Measurements from ENCODE around the gene SLC20A1. TPM values are rescaled to one million over a fixed set of nuclear protein-coding genes. Genes with fewer than 3 reads are reported as not detected.

SLC20A1 gene
- polyA plus RNA-seq, 1 experiment, result 25.3 TPM

DNA sequence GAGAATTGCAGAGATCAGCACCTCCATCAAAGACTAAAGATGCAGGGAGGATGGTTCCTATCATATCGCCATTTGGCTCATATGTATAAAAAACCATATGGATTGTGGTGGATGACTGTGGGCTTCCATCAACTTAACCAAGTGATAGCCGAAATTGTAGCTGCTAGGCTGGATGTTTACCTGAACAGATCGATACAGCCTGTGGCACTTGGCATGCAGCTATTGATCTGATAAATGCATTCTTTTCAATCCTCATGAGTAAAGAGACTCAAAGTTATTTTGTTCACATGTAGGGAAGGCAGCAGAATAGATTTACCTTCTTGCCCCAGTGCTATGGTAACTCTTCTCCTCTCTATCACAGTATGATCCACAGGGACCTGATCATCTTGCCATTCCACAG is 42.8 kb upstream of the SLC20A1 start:
- no peak overlapping the region for H3K4me3 ChIP-seq (ENCODE audit: low read depth, low read length)
- ChIA-PET CTCF (interaction anchor here (1.9 to 16.0 kb wide), 3 partner anchors 23 to 339 kb away, joined by 6 to 238 read pairs (median 16); no protein-coding TSS in a partner anchor), POLR2A (no interaction called here)

DNA sequence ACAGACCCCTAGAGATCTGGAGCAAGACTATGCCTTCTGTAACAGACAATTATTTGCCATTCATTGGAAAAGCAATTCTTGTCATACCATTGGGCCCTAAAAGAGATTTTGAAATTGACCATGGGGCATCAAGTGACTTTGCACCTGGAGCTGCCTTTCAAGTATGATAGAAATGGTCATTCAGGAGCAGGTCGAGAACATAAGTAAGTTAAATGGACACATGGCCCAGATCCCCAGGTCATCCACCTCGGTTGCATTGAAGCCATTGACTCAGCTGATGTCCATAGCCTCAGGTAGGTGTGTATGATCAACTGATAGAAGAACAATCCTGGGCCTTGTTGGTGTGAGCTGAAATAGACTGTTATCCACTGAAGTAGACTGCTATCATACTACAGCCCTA is 42.0 kb upstream of the SLC20A1 start:
- ChIA-PET POLR2A (no interaction called here), CTCF (interaction anchor here (0.5 to 16.0 kb wide), 5 partner anchors 10 to 355 kb away, joined by 3 to 238 read pairs (median 6); no protein-coding TSS in a partner anchor)
- Histone ChIP-seq H3K27me3 (ENCODE audit: control insufficient read depth, insufficient read depth, low read length) (no peaks in the 10 kb centered on the region), H3K36me3 (ENCODE audit: control insufficient read depth, insufficient read depth, low read length) (no peaks in the 10 kb centered on the region), H3K4me3 (ENCODE audit: low read depth, low read length) (no peak overlapping the region)
- no peak for DNase-seq (ENCODE audit: low read depth)
- TF ChIP-seq, protein P1, sequence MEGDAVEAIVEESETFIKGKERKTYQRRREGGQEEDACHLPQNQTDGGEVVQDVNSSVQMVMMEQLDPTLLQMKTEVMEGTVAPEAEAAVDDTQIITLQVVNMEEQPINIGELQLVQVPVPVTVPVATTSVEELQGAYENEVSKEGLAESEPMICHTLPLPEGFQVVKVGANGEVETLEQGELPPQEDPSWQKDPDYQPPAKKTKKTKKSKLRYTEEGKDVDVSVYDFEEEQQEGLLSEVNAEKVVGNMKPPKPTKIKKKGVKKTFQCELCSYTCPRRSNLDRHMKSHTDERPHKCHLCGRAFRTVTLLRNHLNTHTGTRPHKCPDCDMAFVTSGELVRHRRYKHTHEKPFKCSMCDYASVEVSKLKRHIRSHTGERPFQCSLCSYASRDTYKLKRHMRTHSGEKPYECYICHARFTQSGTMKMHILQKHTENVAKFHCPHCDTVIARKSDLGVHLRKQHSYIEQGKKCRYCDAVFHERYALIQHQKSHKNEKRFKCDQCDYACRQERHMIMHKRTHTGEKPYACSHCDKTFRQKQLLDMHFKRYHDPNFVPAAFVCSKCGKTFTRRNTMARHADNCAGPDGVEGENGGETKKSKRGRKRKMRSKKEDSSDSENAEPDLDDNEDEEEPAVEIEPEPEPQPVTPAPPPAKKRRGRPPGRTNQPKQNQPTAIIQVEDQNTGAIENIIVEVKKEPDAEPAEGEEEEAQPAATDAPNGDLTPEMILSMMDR (IDR thresholded peaks at IDR 0.05; ENCODE audit: insufficient read depth, low read depth, low read length), result no peak

More for the DNA sequence above, 42.8 kb upstream of the SLC20A1 start:
- Histone ChIP-seq H3K27me3 (ENCODE audit: control insufficient read depth, insufficient read depth, low read length) (no peaks in the 10 kb centered on the region), H3K36me3 (ENCODE audit: control insufficient read depth, insufficient read depth, low read length) (no peaks in the 10 kb centered on the region)
- DNase-seq (ENCODE audit: low read depth), result no peak
- TF ChIP-seq, protein P1 (IDR thresholded peaks at IDR 0.05; ENCODE audit: insufficient read depth, low read depth, low read length), result no peak

DNA sequence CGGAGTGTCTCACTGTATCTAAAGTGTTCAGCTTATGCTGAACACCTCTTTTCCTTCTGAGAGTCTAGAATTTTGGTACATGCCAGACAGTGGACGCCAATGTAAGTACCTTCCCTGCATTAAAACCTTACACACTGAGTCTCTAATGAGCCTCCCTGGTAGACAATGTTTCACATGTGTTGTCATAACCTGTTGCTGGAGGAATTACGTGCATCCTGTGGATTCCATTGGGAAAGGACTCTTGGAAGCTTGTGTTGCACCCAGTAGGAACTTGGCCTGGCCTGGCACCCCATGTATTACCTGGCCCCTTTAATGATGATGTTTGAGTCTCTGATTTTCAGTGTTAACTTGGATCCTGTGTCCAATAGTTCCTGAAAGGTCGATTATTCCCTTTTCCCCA is 40.8 kb upstream of the SLC20A1 start:
- ChIA-PET CTCF (interaction anchor here (0.8 to 16.0 kb wide), 4 partner anchors 9 to 354 kb away, joined by 3 to 238 read pairs (median 10); no protein-coding TSS in a partner anchor), POLR2A (no interaction called here)
- no peak for DNase-seq (ENCODE audit: low read depth)
- Histone ChIP-seq H3K4me3 (ENCODE audit: low read depth, low read length) (no peak overlapping the region), H3K36me3 (ENCODE audit: control insufficient read depth, insufficient read depth, low read length) (no peaks in the 10 kb centered on the region), H3K27me3 (ENCODE audit: control insufficient read depth, insufficient read depth, low read length) (no peaks in the 10 kb centered on the region)
- TF ChIP-seq, protein P1 (IDR thresholded peaks at IDR 0.05; ENCODE audit: insufficient read depth, low read depth, low read length), result no peak

DNA sequence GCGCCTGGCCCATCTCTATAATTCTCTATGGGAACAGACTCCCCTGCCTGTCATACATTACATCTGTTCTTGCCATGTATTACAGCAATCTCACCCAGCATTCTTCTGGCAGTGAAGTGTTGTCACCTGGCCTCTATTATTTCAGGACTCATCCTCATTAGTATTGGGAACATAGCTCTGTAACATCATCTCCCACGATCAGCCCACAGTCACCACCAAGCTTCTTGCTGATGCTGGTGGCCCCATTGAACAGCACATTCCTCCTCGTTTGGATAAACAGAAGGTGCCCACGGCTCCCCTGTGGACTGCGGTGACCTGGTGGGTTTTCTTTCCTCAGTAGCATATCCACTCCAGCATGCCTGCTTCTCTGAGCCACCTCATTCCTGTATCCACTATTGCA is 39.8 kb upstream of the SLC20A1 start:
- POLR2A ChIA-PET, result no interaction called here
- Histone ChIP-seq H3K27me3 (ENCODE audit: control insufficient read depth, insufficient read depth, low read length) (no peaks in the 10 kb centered on the region), H3K36me3 (ENCODE audit: control insufficient read depth, insufficient read depth, low read length) (no peaks in the 10 kb centered on the region), H3K4me3 (ENCODE audit: low read depth, low read length) (no peak overlapping the region)
- CTCF ChIA-PET, result interaction anchor here (0.6 to 16.0 kb wide), 3 partner anchors 20 to 156 kb away, joined by 3 to 238 read pairs (median 16); no protein-coding TSS in a partner anchor
- DNase-seq (ENCODE audit: low read depth), result no peak
- TF ChIP-seq, protein P1 (IDR thresholded peaks at IDR 0.05; ENCODE audit: insufficient read depth, low read depth, low read length), result no peak

DNA sequence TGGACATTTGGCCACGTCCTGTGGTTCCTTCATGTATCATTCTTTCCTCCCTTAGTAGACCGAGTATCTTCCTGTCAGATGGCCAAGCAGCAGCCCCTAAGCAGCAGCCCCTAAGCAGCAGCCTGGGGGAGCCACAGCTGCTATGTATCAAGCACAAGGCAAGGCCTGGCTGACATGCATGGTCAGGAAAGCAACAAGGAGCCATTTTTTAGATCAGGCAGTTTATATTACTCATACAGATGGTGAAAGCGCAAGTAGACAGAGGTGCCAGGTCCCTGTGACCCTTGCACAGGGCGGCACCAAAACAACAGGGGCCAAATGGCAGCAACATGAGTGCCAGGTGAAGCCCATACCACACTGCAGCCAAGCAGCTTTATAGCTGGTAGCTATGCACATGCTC is 39.2 kb upstream of the SLC20A1 start:
- TF ChIP-seq, protein P1 (IDR thresholded peaks at IDR 0.05; ENCODE audit: insufficient read depth, low read depth, low read length), result no peak
- DNase-seq (ENCODE audit: low read depth), result no peak
- H3K4me3 ChIP-seq (ENCODE audit: low read depth, low read length), result no peak overlapping the region
- no peaks in the 10 kb centered on the region for H3K36me3 ChIP-seq (ENCODE audit: control insufficient read depth, insufficient read depth, low read length)
- ChIA-PET CTCF (interaction anchor here (1.7 to 16.0 kb wide), 3 partner anchors 20 to 120 kb away, joined by 10 to 238 read pairs (median 16); no protein-coding TSS in a partner anchor), POLR2A (no interaction called here)
- no peaks in the 10 kb centered on the region for H3K27me3 ChIP-seq (ENCODE audit: control insufficient read depth, insufficient read depth, low read length)

All from BJ (cell line).